Activated CD8-positive, alpha-beta memory T cell treated with anti-CD3 and anti-CD28 coated beads for 36 hours (primary cell): ENCODE measurements around the gene UCHL5. TPM values are rescaled to one million over a fixed set of nuclear protein-coding genes. Genes with fewer than 3 reads are reported as not detected.
"Not testable (repeated sequence)": the region's sequence is repeated elsewhere in the genome, so short reads cannot be mapped to it uniquely, and the experiment has no call there.

Experiments
- CTCF ChIA-PET: fragments of 350-600 bp; sonication (Branson Sonifier 250); formaldehyde crosslinking; loops from one replicate; lab custom pipeline; 2021; ENCODE audit warnings: antibody characterized with exemption; lab: Charles Lee
- POLR2A ChIA-PET: fragments of 350-600 bp; sonication (Branson Sonifier 250); formaldehyde crosslinking; loops from one replicate; lab custom pipeline; 2021; ENCODE audit warnings: antibody characterized with exemption; lab: Charles Lee
- total RNA-seq, 2 experiments: library from RNA; stranded (reverse); gene quantifications; one replicate each; pipeline ENCODE4 v1.2.3, GENCODE V29; 2021

The UCHL5 gene
- total RNA-seq, 2 experiments from 2014 or later: 112 to 118 TPM

DNA sequence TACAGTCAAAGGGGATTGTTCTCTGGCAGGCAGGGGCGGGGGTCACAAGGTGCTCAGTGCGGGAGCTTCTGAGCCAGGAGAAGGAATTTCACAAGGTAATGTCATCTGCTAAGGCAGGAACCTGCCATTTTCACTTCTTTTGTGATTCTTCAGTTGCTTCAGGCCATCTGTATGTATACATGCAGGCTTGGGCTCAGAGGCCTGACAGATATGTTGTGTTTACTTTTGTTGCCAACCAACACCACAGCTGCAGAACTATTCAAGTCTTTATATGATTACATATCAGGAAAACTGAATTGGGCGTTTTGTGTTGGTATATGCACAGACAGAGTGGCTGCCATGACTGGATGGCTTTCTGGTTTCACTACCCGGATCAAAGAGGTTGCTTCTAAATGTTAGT, 78.8 kb downstream of the UCHL5 start:
- POLR2A ChIA-PET, CTCF ChIA-PET: not testable (repeated sequence)

DNA sequence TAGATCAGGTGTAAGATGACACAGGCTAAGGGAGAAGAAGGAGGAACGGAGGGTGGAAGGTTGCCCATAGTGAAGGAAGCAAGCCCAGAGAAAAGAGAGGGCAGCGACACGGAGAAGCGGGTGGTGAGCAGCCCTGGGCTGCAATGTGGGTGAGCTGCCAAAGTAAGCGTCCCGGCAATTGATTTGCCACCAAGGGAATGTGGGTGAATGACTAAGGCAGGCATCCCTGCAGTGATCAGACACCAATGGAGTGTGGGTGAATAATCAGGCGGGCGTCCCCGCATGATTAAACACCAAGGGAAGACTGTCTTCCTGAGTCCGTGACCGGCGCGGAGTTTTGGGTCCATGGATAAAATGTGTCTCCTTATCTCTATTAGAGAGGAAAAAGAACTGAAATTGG, 79.6 kb downstream of the UCHL5 start:
- CTCF ChIA-PET: no interaction called here

DNA sequence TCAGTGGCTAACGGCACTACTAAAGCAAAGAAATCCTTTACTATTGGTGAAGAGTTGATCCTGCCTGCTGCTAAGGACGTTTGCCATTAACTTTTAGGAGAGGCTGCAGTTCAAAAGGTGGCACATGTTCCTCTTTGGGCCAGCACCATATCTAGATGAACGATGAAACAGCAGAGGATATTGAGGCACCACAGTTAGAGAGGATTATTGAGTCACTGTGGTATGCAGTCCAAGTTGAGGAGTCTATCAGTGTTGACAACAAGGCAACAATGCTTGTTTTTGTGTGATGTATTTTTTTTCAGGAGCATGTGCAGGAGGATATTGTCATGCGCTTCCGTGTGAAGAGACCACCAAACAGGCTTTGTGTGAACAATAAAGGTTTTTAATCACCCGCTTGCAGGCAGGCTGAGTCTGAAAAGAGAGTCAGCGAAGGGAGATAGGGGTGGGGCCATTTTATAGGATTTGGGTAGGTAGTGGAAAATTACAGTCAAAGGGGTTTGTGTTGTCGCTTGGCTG, 80.9 kb downstream of the UCHL5 start:
- ChIA-PET CTCF (no interaction called here), POLR2A (no interaction called here)

More for the DNA sequence above, 79.6 kb downstream of the UCHL5 start:
- POLR2A ChIA-PET: no interaction called here

DNA sequence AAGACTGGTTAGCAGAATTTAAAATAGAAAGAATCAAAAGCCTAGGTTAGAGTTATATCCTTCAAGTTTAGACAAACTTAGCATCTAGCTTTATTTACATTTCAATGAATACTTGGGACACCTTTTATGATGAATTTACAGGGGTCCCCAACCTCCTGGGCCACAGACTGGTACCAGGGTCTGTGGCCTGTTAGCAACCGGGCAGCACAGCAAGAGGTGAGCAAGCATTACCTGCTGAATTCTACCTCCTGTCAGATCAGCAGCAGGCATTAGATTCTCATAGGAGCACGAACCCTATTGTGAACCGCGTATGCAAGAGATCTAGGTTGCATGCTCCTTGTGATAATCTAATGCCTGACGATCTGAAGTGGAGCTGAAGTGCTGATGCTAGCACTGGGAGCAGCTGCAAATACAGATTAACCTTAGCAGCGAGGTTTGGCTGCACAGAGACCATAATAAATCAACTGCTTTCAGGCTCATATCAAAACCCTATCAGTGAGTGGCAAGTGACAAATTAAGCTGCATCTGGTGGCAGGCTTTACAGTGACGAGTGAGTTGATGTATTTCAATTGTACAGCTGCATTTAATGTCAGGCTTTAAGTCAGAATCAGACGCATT, 82.0 kb downstream of the UCHL5 start:
- POLR2A ChIA-PET: no interaction called here

DNA sequence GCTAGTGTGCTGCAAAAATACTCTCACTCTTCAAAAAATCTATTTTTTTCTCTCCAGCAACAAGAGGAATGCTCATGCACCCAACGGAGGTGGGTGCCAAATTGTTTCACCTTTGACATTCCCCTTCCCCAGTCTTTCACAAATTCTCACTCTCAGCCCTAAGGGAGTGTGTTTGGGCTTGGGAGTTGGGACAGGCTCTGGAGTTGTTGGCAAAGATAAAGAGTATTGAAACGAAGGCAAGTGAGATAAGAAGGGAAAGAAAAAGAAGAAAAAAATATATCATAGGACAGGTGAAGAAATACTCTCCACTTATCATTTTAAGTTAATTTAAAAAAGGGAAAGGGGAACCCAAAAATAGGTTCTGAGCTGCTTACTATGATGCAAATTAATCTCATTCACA, 82.6 kb downstream of the UCHL5 start:
- ChIA-PET CTCF (no interaction called here), POLR2A (no interaction called here)

More for the DNA sequence above, 82.0 kb downstream of the UCHL5 start:
- CTCF ChIA-PET: no interaction called here

DNA sequence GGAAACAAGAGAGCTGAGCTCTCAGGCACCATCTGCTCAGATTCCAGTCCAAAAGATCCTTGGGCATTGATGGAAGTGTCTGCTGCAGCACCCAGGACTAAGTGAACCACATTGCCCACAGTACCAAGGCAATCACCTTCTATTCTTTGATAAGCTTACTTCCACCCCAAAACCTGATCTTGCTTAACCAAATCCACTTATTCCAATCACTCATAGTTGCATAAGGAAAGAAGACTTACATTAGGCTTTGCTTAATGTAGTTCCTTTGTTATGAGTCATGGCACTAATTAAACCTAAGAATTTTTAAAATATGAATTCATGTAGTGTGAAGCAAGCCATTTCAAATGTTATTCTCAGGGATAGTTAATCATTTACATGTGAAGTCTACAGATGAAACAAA, 84.5 kb downstream of the UCHL5 start:
- ChIA-PET CTCF (no interaction called here), POLR2A (no interaction called here)

DNA sequence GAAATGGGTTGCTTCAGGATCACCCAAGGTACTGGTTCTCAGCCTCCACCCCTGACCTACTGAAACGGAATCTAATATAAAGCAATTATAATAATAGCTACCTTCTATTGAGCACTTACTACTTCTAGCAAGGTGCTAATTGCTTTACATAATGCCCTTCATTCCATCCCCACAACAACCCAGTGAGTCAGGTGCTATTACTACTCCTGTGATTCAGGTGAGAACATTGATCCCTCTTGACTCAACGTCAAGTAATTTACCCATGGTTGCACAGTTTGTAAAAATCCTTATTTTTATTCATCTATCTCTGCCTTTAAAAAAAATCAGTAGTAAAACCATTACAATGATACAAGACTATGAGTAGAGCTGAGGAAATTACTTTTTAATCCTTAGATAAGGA, 85.2 kb downstream of the UCHL5 start:
- ChIA-PET POLR2A (no interaction called here), CTCF (no interaction called here)

DNA sequence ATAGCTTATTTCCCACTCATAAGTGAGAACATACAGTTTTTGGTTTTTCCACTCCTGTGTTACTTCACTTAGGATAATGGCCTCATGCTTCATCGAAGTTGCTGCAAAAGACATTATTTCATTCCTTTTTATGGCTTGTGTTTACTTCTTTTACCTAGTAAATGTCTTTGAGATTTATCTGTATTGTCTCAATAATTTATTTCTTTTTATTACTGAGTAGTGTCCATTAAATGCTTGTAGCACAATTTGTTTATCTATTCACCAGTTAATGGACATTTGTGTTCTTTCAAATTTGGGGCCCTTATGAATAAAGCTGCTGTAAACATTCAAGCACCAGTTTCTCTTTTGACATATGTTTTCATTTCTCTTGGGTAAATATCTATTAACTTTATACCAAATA, 86.0 kb downstream of the UCHL5 start:
- POLR2A ChIA-PET: no interaction called here
- CTCF ChIA-PET: no interaction called here

DNA sequence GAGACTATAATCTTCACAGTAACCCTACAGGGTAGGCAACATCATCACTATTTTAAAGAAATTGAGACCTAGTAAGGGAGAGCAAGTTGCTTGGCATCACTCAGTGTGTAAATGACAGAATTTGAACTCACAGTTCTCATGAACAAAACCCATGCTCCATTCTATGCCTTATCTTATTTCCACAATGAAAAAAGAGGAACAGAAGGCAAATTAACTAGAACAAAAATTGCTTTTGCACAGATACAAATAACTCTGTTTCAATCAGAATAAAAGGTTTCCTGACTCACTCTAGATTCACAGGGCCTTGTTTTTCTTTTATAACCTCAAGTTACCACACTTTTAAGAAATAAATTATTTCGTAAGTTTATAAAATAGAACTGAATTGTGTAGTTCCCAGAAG, 90.1 kb downstream of the UCHL5 start:
- ChIA-PET POLR2A (no interaction called here), CTCF (no interaction called here)

DNA sequence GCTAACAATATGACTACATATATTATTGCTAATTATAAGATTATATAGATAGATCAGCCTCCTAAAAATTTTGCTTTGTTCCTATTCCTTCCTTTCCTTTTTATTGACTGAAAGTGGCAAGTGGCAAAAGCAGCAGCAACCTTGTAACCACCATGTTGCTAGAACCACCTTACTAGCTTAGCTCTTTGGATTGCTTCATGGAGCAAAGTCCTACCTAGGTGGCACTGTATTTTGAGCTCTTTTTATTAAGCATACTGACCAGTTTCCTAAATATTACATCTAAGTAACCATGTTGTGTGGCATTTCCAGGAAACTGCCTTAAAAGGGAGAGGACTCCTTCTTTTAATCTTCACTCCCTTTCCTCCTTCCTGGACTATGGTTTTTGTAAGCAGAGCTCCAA, 90.8 kb downstream of the UCHL5 start:
- ChIA-PET POLR2A (no interaction called here), CTCF (no interaction called here)

DNA sequence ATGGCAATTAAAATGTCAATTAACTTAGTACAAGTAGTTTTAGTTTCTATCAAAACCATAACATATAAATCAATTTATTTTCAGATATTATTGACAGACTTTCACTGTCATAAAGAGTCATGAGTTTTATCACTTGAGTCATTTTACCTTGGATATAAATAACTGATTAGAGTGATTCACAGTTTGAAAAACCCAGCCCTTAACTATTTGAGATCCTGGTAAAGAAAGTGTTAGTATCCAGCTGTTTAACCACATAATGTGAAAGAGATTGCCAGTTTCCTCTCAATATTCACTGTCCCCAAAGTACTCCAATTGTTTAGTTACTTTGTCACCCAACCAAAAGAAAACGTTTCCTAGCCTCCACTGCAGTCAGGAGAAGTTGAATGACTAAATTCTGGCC, 91.3 kb downstream of the UCHL5 start:
- POLR2A ChIA-PET: no interaction called here
- CTCF ChIA-PET: no interaction called here

DNA sequence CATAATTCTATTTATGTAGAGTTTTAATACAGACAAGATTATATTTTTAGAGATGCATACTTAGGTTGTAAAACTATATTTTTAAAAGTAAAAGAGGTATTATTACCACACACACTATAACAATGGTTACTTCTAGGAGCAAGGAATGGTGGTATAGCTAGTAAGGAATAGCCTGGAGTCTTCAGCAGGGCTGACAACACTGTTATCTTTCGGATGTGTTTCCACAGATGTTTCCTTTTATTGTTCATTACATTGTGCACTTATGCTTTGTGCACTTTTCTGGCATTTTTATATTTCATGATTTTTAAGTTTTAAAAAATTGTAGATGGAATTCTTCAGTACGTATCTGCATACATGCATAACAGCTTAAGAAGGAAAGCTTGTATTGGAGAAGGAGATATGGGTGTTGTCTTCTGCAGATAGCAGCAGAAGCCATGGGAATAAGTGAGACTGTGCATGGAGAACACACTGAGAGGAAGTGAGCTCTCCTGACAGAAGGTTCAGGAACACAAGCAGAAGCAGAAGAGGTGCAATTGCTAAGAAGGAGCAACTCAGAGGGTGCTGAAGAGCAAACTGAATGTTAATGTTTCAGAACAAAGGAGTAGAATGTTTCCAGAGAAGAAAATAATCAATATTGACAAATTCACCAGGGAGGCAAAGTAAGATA, 91.8 kb downstream of the UCHL5 start:
- POLR2A ChIA-PET: no interaction called here
- CTCF ChIA-PET: no interaction called here

DNA sequence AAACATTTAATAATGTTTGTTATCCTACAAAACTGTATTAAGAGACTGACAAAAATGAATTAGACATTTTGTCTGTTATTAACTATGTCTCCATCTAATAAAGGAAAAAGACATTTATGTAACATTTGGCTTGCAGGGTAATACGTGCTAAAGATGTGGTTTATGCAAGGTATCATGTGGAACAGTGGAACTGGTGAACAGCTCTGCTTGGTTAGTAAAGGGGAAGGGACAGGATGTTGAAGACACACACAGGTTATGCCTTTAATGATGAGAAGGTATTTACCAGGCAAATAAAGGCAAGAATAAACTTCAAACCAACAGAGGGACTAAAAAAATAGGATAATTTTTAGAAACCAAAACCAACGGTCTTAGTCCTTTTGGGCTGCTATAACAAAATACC, 93.1 kb downstream of the UCHL5 start:
- ChIA-PET CTCF (no interaction called here), POLR2A (no interaction called here)

DNA sequence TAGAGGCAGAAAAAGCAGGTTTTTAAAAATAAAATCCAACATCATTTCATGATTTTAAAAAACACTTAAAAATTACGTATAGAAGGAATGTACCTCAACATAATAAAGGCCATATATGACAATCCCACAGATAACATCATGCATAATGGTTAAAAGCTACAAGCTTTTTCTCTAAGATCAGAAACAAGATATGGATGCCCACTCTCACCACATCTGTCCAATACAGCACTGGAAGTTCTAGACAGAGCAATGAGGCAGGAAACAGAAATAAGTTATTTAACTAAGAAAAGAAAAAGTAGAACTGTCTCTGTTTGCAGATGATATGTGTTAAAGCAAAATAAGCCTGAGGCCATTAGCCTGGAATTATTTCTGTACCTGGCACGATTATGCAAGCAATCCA, 96.3 kb downstream of the UCHL5 start:
- CTCF ChIA-PET: interaction anchor here (0.7 kb wide), 1 partner anchor 273 kb away, joined by 3 read pairs; no protein-coding TSS in a partner anchor

More for the DNA sequence above, 96.3 kb downstream of the UCHL5 start:
- POLR2A ChIA-PET: no interaction called here

Other genes with a start within 250 kb of the UCHL5 start
- gene RO60, start 252 bp upstream of the UCHL5 start, total RNA-seq: 10 to 100 TPM; 75.9 to 80.7 TPM
- gene GLRX2, start 46.1 kb upstream of the UCHL5 start, total RNA-seq: 10 to 100 TPM; 49.9 to 51.9 TPM
- 10 to 100 TPM; 49.1 to 52.7 TPM for gene CDC73, start 62.7 kb upstream of the UCHL5 start, total RNA-seq
- under 1 TPM; 0.13 TPM for gene B3GALT2, start 127.3 kb upstream of the UCHL5 start, total RNA-seq